H1 (cell line): ENCODE data around the gene COL17A1. TPM values are rescaled to one million over a fixed set of nuclear protein-coding genes. Genes with fewer than 3 reads are reported as not detected.

ENCODE experiments used
- CTCF ChIA-PET: fragments of 300-600 bp; sonication (Branson Sonifier 250); formaldehyde crosslinking; loops from one replicate; lab custom pipeline; 2021; ENCODE audit not compliant: partially characterized antibody; lab: Charles Lee
- POLR2A ChIA-PET: fragments of 300-600 bp; sonication (Branson Sonifier 250); formaldehyde crosslinking; loops from one replicate; lab custom pipeline; 2021; ENCODE audit warnings: inconsistent platforms; ENCODE audit not compliant: partially characterized antibody; lab: Charles Lee
- DNase-seq, 2 experiments: peaks; one replicate each; pipeline versions ENCODE4 v3.0.0 to v3.0.0-alpha.2; 2010 to 2022; ENCODE audit warnings: low spot score in 2 of 2, low read depth in 1 of 2, mixed read lengths in 1 of 2
- FAIRE-seq: peaks from 2 replicates; lab custom pipeline; 2011; peaks lifted over from hg19 to GRCh38; lab: Jason Lieb, UNC
- H2AFZ ChIP-seq: 2 replicates; pipeline ENCODE4 v1.8.1; 2012; ENCODE audit warnings: low read length, inconsistent platforms
- H2AK5ac ChIP-seq: 2 replicates; pipeline ENCODE4 v1.6.1; 2013; ENCODE audit warnings: low read depth, low read length
- H2BK120ac ChIP-seq: replicated peaks from 2 replicates; pipeline ENCODE3; 2013; ENCODE audit warnings: low read depth, low read length, inconsistent platforms
- H2BK12ac ChIP-seq: 2 replicates; pipeline ENCODE4 v1.6.1; 2013; ENCODE audit warnings: low read depth, low read length
- H2BK15ac ChIP-seq: 2 replicates; pipeline ENCODE4 v1.6.1; 2013; ENCODE audit warnings: low read length
- H2BK20ac ChIP-seq: 2 replicates; pipeline ENCODE4 v1.6.1; 2013; ENCODE audit warnings: low read length
- H2BK5ac ChIP-seq: 2 replicates; pipeline ENCODE4 v1.6.1; 2013; ENCODE audit warnings: low read depth, low read length
- H3K14ac ChIP-seq: 2 replicates; pipeline ENCODE4 v1.6.1; 2013; ENCODE audit warnings: inconsistent platforms; ENCODE audit not compliant: insufficient read length
- H3K18ac ChIP-seq: 2 replicates; pipeline ENCODE4 v1.6.1; 2013; ENCODE audit warnings: low read length; ENCODE audit errors: extremely low read depth
- H3K23ac ChIP-seq: 2 replicates; pipeline ENCODE4 v1.6.1; 2013; ENCODE audit warnings: inconsistent platforms; ENCODE audit not compliant: insufficient read length
- H3K23me2 ChIP-seq: 2 replicates; pipeline ENCODE4 v1.6.1; 2013; ENCODE audit warnings: low read depth, low read length
- H3K27ac ChIP-seq: 2 replicates; pipeline ENCODE4 v1.6.1; 2011; ENCODE audit warnings: low read depth, low read length, inconsistent platforms
- H3K27me3 ChIP-seq, 4 experiments: replicated peaks in 1 of 4; 1 replicate in 1 of 4; 2 replicates in 3 of 4; pipeline versions ENCODE4 v1.6.1 to v1.8.1; 2011 to 2013; ENCODE audit warnings: low read length in 3 of 4, mild to moderate bottlenecking in 3 of 4, inconsistent platforms in 2 of 4, mixed read lengths in 2 of 4, moderate library complexity in 1 of 4; ENCODE audit not compliant: control insufficient read depth in 3 of 4, insufficient read depth in 3 of 4; ENCODE audit errors: extremely low read depth in 1 of 4
- H3K36me3 ChIP-seq, 4 experiments: 2 replicates each; pipeline versions ENCODE4 v1.6.1 to v1.8.1; 2011 to 2013; ENCODE audit warnings: mild to moderate bottlenecking in 4 of 4, low read length in 3 of 4, moderate library complexity in 2 of 4, control low read depth in 1 of 4, inconsistent platforms in 1 of 4; ENCODE audit not compliant: insufficient read depth in 4 of 4, control insufficient read depth in 2 of 4
- H3K4ac ChIP-seq: replicated peaks from 2 replicates; pipeline ENCODE3; 2013; ENCODE audit warnings: low read length, low read depth, mixed read lengths, inconsistent platforms; ENCODE audit not compliant: insufficient read length
- H3K4me1 ChIP-seq, 4 experiments: replicated peaks in 1 of 4; 1 replicate in 1 of 4; 2 replicates in 3 of 4; pipeline versions ENCODE4 v1.6.1 to v1.8.1; 2011 to 2013; ENCODE audit warnings: low read length in 3 of 4, inconsistent platforms in 2 of 4, mixed read lengths in 1 of 4; ENCODE audit not compliant: insufficient read depth in 4 of 4, control insufficient read depth in 3 of 4
- H3K4me2 ChIP-seq, 2 experiments: 2 replicates each; pipeline versions ENCODE4 v1.6.1 to v1.8.1; 2011 to 2013; ENCODE audit warnings: low read depth in 2 of 2, low read length in 2 of 2, control low read depth in 1 of 2, inconsistent platforms in 1 of 2, mild to moderate bottlenecking in 1 of 2; ENCODE audit not compliant: insufficient read depth in 1 of 2
- H3K4me3 ChIP-seq, 4 experiments: fragments of 200-600, 300-600 bp in 1 of 4; sonication (generic), shearing (Covaris generic), sonication (Bioruptor Twin) in 1 of 4; 2 replicates each; pipeline versions ENCODE4 v1.5.1 to v1.8.1; 2011 to 2016; ENCODE audit warnings: low read length in 4 of 4, low read depth in 3 of 4, control low read depth in 2 of 4, inconsistent platforms in 2 of 4, mild to moderate bottlenecking in 2 of 4, mixed read lengths in 1 of 4, moderate library complexity in 1 of 4; ENCODE audit not compliant: insufficient read depth in 2 of 4; ENCODE audit errors: extremely low read depth in 1 of 4
- H3K56ac ChIP-seq: replicated peaks from 2 replicates; pipeline ENCODE3; 2013; ENCODE audit warnings: low read depth, mild to moderate bottlenecking, mixed read lengths, low read length, inconsistent platforms; ENCODE audit not compliant: insufficient read length
- H3K79me1 ChIP-seq: 2 replicates; pipeline ENCODE4 v1.6.1; 2013; ENCODE audit warnings: low read depth, low read length, control low read depth
- H3K79me2 ChIP-seq, 2 experiments: 2 replicates each; pipeline versions ENCODE4 v1.6.1 to v1.8.1; 2012 to 2013; ENCODE audit warnings: low read length in 2 of 2, mild to moderate bottlenecking in 2 of 2, inconsistent platforms in 1 of 2; ENCODE audit not compliant: insufficient read depth in 2 of 2, control insufficient read depth in 1 of 2
- H3K9ac ChIP-seq, 4 experiments: replicated peaks in 1 of 4; 1 replicate in 1 of 4; 2 replicates in 3 of 4; pipeline versions ENCODE4 v1.6.1 to v1.8.1; 2011 to 2013; ENCODE audit warnings: low read depth in 3 of 4, low read length in 3 of 4, control low read depth in 2 of 4, mild to moderate bottlenecking in 2 of 4, moderate library complexity in 2 of 4, inconsistent platforms in 1 of 4; ENCODE audit errors: extremely low read depth in 1 of 4
- H3K9me3 ChIP-seq, 2 experiments: 2 replicates each; pipeline versions ENCODE4 v1.6.1 to v1.8.1; 2012 to 2013; ENCODE audit warnings: mild to moderate bottlenecking in 2 of 2, moderate library complexity in 2 of 2, control low read depth in 1 of 2, inconsistent platforms in 1 of 2, low read depth in 1 of 2, low read length in 1 of 2, mixed read lengths in 1 of 2; ENCODE audit not compliant: insufficient read depth in 2 of 2
- H4K20me1 ChIP-seq, 2 experiments: replicated peaks in 1 of 2; 2 replicates each; pipeline versions ENCODE3 to v1.8.1; 2011 to 2013; ENCODE audit warnings: inconsistent platforms in 2 of 2, low read length in 2 of 2, mild to moderate bottlenecking in 1 of 2; ENCODE audit not compliant: insufficient read depth in 2 of 2, control insufficient read depth in 1 of 2
- H4K5ac ChIP-seq: 2 replicates; pipeline ENCODE4 v1.6.1; 2013; ENCODE audit warnings: low read length, low read depth, mixed read lengths, inconsistent platforms; ENCODE audit not compliant: insufficient read length
- H4K8ac ChIP-seq: 2 replicates; pipeline ENCODE4 v1.8.0; 2013; ENCODE audit warnings: mild to moderate bottlenecking, moderate library complexity, low read length, inconsistent platforms; ENCODE audit not compliant: insufficient read depth; ENCODE audit errors: extremely low read depth
- H4K91ac ChIP-seq: replicated peaks from 2 replicates; pipeline ENCODE3; 2013; ENCODE audit warnings: low read length, mixed read lengths, inconsistent platforms; ENCODE audit not compliant: insufficient read length
- POU5F1 ChIP-seq: IDR thresholded peaks from 2 replicates; pipeline ENCODE4 v1.6.1; 2011; ENCODE audit warnings: low read depth, mild to moderate bottlenecking, low read length, moderate library complexity
- WGBS, 2 experiments: shearing (Covaris generic) in 1 of 2; methylation state at CpG; one replicate each; pipeline versions ENCODE4 v1.1.6 to v1.1.7; 2013 to 2015; ENCODE audit warnings: low lambda C conversion rate in 2 of 2, mixed read lengths in 2 of 2, inconsistent platforms in 1 of 2, low coverage in 1 of 2, missing lambda C conversion rate in 1 of 2; ENCODE audit not compliant: insufficient replicate concordance in 2 of 2, insufficient coverage in 1 of 2, insufficient read length in 1 of 2; ENCODE audit errors: extremely low coverage in 1 of 2, missing lambda C conversion rate in 1 of 2; 5-methylcytosine and 5-hydroxymethylcytosine counted together
- polyA plus RNA-seq, 7 experiments: library from polyadenylated mRNA; depleted of rRNA in 3 of 7; stranded (reverse) in 5 of 7; unstranded in 2 of 7; fragments of >200 nt in 5 of 7; fragments of 200-250 nt in 2 of 7; gene quantifications; 1 replicate in 5 of 7; 2 replicates in 1 of 7; 4 replicates in 1 of 7; pipeline versions ENCODE4 v1.2.1 to v1.2.3, GENCODE V29; 2011 to 2013; ENCODE audit warnings: missing spikeins in 2 of 7, mixed read lengths in 2 of 7
- total RNA-seq: library from RNA; stranded (reverse); fragmentation: NEBNext Ultra II Directional; extraction: Animal tissue kit (Norgen Biotek cat#: 25700); gene quantifications from 2 replicates; pipeline ENCODE4 v1.2.1, GENCODE V29; 2021

The COL17A1 gene
- total and polyA plus RNA-seq, 2 of the 8 experiments (the other 6 are each of a cell fraction or from before 2014, with no cell fraction given) = 0.35 to 0.37 TPM

- FAIRE-seq = no peak
- Histone ChIP-seq H3K56ac (no peak overlapping the region), H4K91ac (no peak overlapping the region), H3K4me2 (no peak overlapping the region), H2AFZ (no peak overlapping the region), H3K14ac (no peak overlapping the region), H3K4me3 (no peak overlapping the region), H3K79me1 (no peaks in the 10 kb centered on the region), H3K18ac (no peak overlapping the region), H3K9ac (no peak overlapping the region), H3K27ac (no peak overlapping the region), H4K5ac (no peak overlapping the region), H3K9me3 (no peaks in the 10 kb centered on the region), H2BK20ac (no peak overlapping the region), H3K27me3 (no peaks in the 10 kb centered on the region), H3K36me3 (peaks cover 2 to 15% (median 5%) of the 10 kb centered on the region in 4 experiments; a peak in 2 of 8 replicates), H3K79me2 (no peaks in the 10 kb centered on the region), H2BK120ac (no peak overlapping the region), H3K4me1 (no peaks in the 10 kb centered on the region), H2BK15ac (no peak overlapping the region), H2AK5ac (no peak overlapping the region), H3K23ac (no peak overlapping the region), H2BK12ac (no peak overlapping the region), H4K20me1 (no peaks in the 10 kb centered on the region), H2BK5ac (no peak overlapping the region), H4K8ac (no peak overlapping the region), H3K4ac (no peak overlapping the region), H3K23me2 (no peaks in the 10 kb centered on the region)
- DNase-seq = no peak
- ChIA-PET POLR2A (no interaction called here), CTCF (interaction anchor here (1.4 kb wide), 1 partner anchor 109 kb away, joined by 5 read pairs; no protein-coding TSS in a partner anchor)
- 88% methylated on average over 2 of the region's 2 CpGs; no CpG with 5 or more reads in 1 of the 2 experiments for WGBS, 2 experiments
- TF ChIP-seq POU5F1 = no peak
Observed at GRCh38 chr10:103998805-103999204, 86.9 kb downstream of the COL17A1 start.
